Stimulated activated CD4-positive, alpha-beta T cell treated with anti-CD3 and anti-CD28 coated beads, Interleukin-2, amount 100 ng/mL, for 4 hours (primary cell): ENCODE data around the gene XRCC4.
"Not testable (repeated sequence)": the region's sequence is repeated elsewhere in the genome, so short reads cannot be mapped to it uniquely, and the experiment has no call there.

Experiments
- DNase-seq: peaks from one replicate; pipeline ENCODE4 v3.0.0-alpha.2; 2020; ENCODE audit warnings: low read depth

The XRCC4 gene

GRCh38 chr5:83118471-83118870, 41.1 kb downstream of the XRCC4 start:
- no peak for DNase-seq

- DNase-seq, result no peak
These were observed 41.6 kb downstream of the XRCC4 start for GRCh38 chr5:83118976-83119375.

- no peak for DNase-seq
These were observed 47.2 kb downstream of the XRCC4 start for GRCh38 chr5:83124593-83124992.

GRCh38 chr5:83125560-83125959, 48.2 kb downstream of the XRCC4 start:
- no peak for DNase-seq

GRCh38 chr5:83126501-83126900, 49.2 kb downstream of the XRCC4 start:
- no peak for DNase-seq

- DNase-seq, result no peak
These were observed 56.5 kb downstream of the XRCC4 start for GRCh38 chr5:83133797-83134196.

- DNase-seq, result no peak
These were observed 65.2 kb downstream of the XRCC4 start for GRCh38 chr5:83142526-83142925.

GRCh38 chr5:83145241-83145640, 67.9 kb downstream of the XRCC4 start:
- no peak for DNase-seq

GRCh38 chr5:83145882-83146331, 68.6 kb downstream of the XRCC4 start:
- no peak for DNase-seq

- DNase-seq, result no peak
These were observed 69.1 kb downstream of the XRCC4 start for GRCh38 chr5:83146441-83146840.

- DNase-seq, result no peak
These were observed 70.2 kb downstream of the XRCC4 start for GRCh38 chr5:83147593-83147992.

GRCh38 chr5:83148370-83148769, 71.0 kb downstream of the XRCC4 start:
- no peak for DNase-seq

GRCh38 chr5:83149671-83150070, 72.3 kb downstream of the XRCC4 start:
- no peak for DNase-seq

GRCh38 chr5:83151821-83152220, 74.5 kb downstream of the XRCC4 start:
- DNase-seq, result no peak

- not testable (repeated sequence) for DNase-seq
These were observed 75.6 kb downstream of the XRCC4 start for GRCh38 chr5:83152996-83153395.

- no peak for DNase-seq
These were observed 78.7 kb downstream of the XRCC4 start for GRCh38 chr5:83156001-83156400.

- DNase-seq, result no peak
These were observed 79.8 kb downstream of the XRCC4 start for GRCh38 chr5:83157163-83157562.

GRCh38 chr5:83162601-83163000, 85.3 kb downstream of the XRCC4 start:
- DNase-seq, result no peak

GRCh38 chr5:83167538-83167937, 90.2 kb downstream of the XRCC4 start:
- DNase-seq, result no peak

GRCh38 chr5:83169571-83170337, 92.4 kb downstream of the XRCC4 start:
- DNase-seq, result no peak

- DNase-seq, result no peak
These were observed 94.7 kb downstream of the XRCC4 start for GRCh38 chr5:83172011-83172410.

- no peak for DNase-seq
These were observed 95.3 kb downstream of the XRCC4 start for GRCh38 chr5:83172655-83173054.

GRCh38 chr5:83173826-83174225, 96.5 kb downstream of the XRCC4 start:
- no peak for DNase-seq

- DNase-seq, result no peak
These were observed 100.5 kb downstream of the XRCC4 start for GRCh38 chr5:83177803-83178202.
